ENCODE measurements around the gene GRIFIN.

DNA sequence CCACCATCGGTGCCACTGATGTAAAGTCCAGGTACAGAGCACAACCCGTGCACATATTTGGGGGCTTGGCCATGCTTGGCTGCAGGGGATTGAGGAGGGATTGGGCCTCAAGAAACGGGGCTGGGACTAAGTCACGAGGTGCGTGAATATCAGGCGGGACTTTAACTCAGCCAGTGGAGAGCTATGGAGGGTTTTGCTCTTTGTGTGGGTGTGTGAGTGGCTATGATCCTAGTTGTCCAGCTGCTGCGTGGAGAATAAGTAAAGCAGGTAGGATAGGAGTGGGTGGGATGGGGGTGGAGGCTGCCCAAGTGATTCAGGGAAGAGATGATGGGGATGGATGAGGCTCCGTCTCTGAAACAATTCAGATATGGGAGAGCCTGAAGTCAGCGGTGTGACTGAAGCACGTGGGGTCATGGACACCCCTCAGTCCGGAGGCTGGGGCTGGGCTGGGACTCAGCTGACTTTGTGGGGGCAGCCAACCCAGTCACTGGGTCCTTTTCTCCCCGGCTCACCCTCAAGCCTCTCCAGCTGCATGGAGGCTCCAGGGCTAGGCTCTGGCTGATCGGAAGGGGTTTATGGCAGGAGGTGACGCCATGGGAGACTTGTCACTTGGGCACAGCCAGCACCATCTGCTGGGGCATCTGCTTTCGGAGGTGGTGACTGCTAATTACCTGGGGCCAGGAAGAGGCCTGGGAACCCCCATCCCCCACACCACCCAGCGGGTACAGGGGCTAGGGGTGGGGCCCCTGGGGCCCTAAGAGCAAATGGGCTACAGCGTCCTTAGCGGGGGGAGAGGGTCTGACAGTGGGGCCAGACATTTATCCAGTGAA, 41.7 kb upstream of the GRIFIN start:
- TF ChIP-seq AFF4 (CRISPR knock-in tag; IDR thresholded peaks at IDR 0.05) = no peak
- no peak for TF ChIP-seq ZNF668 (CRISPR knock-in tag; IDR thresholded peaks at IDR 0.05)
- no peak for TF ChIP-seq ZZZ3 (IDR thresholded peaks at IDR 0.05)
- TF ChIP-seq RBM34 (IDR thresholded peaks at IDR 0.05; ENCODE audit: borderline replicate concordance, insufficient read depth, low read length) = no peak
- no peak for TF ChIP-seq DACH1 (IDR thresholded peaks at IDR 0.05; ENCODE audit: partially characterized antibody)
- TF ChIP-seq DNMT1 (IDR thresholded peaks at IDR 0.05) = no peak
- no peak for TF ChIP-seq FOS (IDR thresholded peaks at IDR 0.05; ENCODE audit: extremely low read depth, insufficient read length)
